Activated CD4-positive, CD25-positive, alpha-beta regulatory T cell treated with anti-CD3 and anti-CD28 coated beads, Interleukin-2, amount 50 U/mL, for 24 hours (primary cell): Measurements from ENCODE around the gene PLEKHB1.

Experiments
- ATAC-seq, 2 donors: fragments of 150-1000 bp; cut with Tn5 transposase; one replicate each; pipeline ENCODE4 v1.10.0; 2021; ENCODE audit warnings: mild to moderate bottlenecking in 1 of 2, moderate library complexity in 1 of 2

The PLEKHB1 gene, protein sequence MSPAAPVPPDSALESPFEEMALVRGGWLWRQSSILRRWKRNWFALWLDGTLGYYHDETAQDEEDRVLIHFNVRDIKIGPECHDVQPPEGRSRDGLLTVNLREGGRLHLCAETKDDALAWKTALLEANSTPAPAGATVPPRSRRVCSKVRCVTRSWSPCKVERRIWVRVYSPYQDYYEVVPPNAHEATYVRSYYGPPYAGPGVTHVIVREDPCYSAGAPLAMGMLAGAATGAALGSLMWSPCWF

GRCh38 chr11:73645972-73646631 lies at the start of gene PLEKHB1:
PLEKHB1 (plus strand) TSS chr11:73646581; CDS start chr11:73646609, 28 bp downstream.
- ATAC-seq: no peak

GRCh38 chr11:73597336-73597955 lies 48.9 kb upstream of the PLEKHB1 start:
- no peak for ATAC-seq

- peak; percentile 94 to 95 for ATAC-seq
Measured at GRCh38 chr11:73597956-73598718, 48.2 kb upstream of the PLEKHB1 start, which contains the start of gene FAM168A. FAM168A (minus strand) TSS chr11:73598112; CDS start chr11:73468474, 129,638 bp downstream.

DNA sequence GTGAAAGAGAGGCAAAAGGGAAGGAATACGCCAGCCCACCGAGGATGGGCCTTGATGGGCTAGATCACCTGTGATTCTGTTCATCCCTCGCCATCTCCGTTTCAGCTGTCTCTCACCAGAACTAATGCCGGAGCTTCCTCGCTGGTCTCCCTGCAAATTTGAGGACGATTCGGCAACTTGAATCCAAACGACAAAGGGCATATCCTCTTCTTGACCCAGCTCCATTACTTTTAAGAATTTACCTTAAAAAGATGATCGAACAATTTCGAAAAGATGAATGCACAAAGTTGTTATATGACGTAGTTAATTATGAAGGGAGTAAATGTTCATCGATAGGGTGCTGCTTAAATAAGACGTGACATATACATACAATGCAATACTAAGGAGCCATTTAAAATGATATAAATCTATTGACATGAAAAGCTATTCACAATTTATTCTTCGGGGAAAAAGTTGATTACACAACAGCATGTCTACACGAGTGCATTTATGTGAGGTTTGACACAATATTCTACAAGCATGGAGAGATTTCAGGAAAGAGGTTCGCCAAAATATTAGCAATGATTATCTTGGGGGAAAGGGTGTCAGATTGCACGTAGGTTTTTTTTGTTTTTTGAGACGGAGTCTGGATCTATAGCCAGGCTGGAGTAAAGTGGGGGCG lies 47.5 kb upstream of the PLEKHB1 start:
- ATAC-seq: no peak

DNA sequence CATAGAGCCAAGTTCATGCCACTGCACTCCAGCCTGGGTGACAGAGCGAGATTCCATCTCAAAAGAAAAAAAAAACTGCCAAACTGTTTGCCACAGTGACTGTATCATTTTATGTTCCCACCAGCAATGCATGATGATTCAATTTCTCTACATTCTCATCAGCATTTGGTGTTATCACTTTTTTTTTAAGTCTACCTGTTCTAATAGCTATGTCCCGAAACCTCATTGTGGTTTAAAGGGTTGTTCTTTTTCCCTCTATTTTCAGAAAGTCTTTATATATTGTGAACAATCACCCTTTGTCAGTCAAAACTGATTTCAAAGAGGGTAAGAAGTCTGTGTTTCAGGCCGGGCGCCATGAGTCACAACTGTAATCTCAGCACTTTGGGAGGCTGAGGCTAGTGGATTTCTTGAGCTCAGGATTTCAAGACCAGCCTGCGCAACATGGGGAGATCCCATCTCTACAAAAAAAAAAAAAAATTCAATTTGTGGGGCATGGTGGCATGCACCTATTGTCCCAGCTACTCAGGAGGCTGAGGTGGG lies 33.7 kb upstream of the PLEKHB1 start:
- no peak for ATAC-seq

DNA sequence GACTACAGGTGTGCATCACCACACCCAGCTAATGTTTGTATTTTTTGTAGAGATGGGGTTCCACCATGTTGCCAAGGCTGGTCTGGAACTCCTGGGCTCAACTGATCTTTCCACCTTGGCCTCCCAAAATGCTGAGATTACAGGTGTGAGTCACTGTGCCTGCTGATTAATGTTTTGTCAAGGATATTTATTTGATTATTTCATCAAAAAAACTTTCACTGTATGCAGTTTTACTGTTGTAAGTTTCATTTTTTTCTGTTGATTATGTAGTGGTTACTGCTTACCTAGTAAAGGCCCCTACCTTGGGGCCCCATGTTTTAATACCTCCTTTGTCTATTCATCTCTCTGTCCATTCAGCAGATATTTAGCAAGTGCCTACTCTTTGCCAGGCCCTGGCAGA lies 31.8 kb upstream of the PLEKHB1 start:
- no peak for ATAC-seq

GRCh38 chr11:73622926-73623593 lies 23.3 kb upstream of the PLEKHB1 start:
- no peak for ATAC-seq

DNA sequence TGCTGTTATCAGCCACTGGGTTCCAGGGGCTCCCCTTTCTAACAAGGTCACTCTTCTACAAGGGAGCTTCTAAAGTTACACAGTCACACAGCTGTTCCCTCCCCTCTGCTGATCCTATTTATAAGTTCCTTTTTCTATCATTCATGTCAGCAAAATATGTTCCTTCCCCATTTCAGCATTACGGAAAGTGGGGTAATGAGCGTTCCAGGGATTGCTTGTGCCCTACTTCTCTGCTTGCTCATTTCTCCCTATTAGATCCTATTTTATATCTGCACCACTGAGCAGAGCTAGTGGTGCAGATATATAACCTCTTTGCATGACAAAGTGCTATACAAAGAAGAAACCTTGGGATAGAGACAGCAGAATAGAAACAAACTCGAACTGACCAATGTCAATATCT lies 22.7 kb upstream of the PLEKHB1 start:
- no peak for ATAC-seq

- ATAC-seq: peak; percentile 53 to 60
Measured at GRCh38 chr11:73625696-73626318, 20.6 kb upstream of the PLEKHB1 start.

- no peak for ATAC-seq
Measured at GRCh38 chr11:73629907-73630306, 16.5 kb upstream of the PLEKHB1 start.

DNA sequence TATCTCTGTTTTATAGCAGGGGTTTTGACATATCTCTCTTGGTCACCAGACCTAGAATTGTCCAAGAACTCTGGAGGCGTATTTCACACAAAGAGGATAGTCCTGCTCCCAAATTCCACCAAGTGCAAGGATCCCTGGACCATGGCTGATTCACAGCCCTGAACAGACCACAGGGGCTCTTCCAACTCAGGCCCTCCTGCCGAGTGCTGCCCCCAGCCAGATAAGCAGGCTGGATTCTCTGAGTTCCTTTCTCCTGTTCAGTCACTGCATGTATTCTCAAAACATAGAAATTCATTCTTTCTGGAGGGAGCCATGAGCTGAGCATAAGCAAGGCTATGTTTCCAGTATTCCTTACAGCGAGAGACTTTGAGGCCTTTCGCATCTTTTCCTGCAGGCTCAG lies 13.4 kb upstream of the PLEKHB1 start:
- ATAC-seq: no peak

- no peak for ATAC-seq
Measured at GRCh38 chr11:73633999-73634398, 12.4 kb upstream of the PLEKHB1 start.

DNA sequence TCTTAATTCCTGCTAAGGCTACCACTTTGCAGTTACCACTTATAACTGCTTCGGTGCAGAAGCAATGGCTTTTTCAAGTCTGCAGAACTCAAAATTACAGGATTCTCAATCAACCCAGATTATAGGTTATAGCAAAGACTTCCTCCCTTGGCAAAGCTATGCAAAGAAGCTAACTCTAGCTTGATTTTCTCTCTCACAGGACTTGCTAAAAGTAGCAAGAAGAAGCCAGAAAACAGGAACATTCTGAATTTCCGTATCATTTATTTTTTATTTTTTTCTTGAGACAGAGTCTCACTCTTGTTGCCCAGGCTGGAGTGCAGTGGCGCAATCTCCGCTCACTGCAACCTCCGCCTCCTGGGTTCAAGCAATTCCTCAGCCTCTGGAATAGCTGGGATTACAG lies 10.7 kb upstream of the PLEKHB1 start:
- ATAC-seq: no peak

DNA sequence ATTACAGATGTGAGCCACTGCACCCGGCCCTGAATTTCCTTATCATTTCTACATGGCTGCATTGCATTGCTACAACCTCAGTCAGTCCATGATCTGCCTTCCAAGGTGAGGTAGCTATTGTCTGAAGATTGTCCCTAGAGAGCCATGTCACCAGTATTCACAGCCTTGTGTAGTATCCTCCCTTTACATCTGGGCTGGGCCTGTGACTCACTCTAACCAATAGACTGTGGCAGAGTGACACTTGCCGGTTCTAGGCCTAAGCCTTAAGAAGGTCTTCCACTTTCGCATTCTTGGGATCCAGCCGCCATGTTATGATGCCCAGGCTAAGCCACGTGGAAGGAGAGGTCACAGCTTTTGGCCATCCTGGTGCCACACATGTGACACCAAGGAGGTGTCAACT lies 10.1 kb upstream of the PLEKHB1 start:
- no peak for ATAC-seq

DNA sequence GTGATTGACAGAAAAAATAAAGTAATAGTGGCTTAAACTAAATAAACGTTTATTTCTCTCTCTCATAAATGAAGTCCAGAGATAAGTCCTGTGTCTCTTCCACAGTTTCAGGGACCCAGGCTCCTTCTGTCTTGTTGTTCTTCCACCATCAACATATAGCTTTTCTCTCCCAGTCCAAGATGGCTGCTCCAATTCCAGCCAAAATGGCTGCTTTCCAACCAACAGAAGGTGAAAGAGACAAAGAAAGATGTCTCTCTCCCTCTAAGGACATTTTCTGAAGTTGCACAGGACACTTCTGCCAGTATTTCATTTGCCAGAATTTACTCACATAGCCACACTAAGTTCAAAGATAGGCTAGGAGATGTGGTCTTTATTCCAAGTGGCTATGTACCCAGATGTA lies 9.4 kb upstream of the PLEKHB1 start:
- no peak for ATAC-seq

DNA sequence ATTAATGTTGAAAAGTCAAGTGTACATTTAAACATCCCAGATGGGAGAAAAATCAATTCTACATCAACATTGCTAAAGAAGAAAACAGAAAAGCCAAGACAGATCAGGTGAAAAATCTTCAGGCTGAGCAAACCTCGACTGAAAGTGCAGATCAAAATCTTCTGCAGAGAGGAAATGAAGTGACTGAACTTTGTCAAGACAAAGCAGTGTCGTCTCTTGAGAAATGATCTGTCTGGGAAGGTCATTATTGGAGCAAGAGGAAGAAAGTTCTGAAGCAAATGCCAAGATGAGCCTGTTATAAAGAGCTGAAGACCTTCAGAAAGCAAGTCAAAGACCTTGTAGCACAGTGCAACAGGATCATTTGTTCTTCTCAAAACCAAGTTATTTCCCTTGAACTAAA lies 5.8 kb upstream of the PLEKHB1 start:
- ATAC-seq: no peak

GRCh38 chr11:73641668-73642067 lies 4.7 kb upstream of the PLEKHB1 start:
- ATAC-seq: no peak

DNA sequence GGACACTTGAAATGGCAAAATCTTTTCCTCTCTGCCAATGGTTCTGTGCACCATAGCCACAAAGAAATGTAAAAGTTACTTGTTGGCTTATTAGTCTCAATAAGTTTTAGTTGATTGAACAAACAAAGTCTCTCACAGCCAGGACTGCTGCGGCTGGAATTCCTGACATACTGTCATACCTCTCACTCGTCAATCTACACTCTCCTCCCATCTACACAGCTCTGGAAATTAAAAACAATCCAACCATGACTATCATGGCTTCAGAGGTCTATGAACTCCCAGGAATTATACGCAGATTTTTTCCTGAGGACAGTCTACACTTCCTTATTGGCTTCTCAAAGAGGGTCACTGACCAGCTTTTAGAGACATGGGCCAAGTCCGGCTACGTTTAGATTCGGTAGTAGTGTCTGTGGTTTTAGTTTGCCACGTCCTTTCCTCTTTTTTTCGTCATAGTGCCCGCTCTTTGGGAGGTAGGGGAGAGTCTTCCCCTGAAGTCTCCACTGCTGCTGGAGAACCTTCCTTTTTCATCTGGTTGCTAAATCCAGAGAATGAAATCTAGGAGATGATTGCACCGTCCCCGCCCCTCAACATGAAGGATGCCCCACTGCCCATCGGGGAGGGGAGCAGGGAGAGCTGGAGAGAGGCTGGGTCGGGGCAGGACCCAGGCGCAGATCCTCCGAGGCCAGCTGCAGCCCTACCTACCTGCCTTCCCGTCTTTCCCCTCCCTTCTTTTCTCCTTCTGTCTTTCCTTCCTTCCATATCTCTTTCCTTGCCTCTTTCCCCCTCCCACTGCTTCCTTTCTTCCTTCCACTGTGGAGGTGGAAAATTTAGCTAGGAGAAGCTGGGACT lies 1.0 kb upstream of the PLEKHB1 start:
- ATAC-seq: no peak

DNA sequence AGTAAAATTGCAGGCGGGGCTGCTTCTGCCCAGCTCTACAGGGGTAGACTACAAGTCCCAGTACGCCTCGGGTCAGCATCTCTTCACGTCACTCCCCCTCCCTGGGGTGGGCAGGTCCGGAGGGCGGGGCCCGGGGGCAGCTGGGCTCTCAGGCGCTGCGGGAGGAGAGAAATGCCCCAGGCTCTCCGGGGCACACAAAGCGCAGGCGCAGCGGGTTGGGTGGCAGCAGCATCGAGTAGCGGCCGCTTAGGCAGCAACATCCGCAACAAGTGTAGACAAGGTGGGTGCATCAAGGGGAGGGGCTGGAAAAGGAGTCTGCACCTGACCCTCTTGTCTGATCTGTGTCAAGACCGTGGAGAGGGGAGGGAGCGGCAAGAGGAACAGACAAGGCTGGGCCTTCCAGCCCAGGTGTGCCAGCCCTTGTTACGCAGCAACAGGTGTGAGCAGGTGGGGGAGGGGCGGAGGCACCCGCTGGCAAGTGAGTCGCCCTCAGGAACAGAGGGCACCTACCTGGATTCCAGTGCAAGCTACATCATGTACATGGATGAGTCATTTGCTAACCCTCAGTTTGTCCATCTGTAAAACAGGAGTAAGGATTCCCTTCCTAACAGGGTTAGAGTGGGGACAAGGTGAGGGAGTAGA lies 1.2 kb downstream of the PLEKHB1 start:
- ATAC-seq: peak; percentile 99 to 100

DNA sequence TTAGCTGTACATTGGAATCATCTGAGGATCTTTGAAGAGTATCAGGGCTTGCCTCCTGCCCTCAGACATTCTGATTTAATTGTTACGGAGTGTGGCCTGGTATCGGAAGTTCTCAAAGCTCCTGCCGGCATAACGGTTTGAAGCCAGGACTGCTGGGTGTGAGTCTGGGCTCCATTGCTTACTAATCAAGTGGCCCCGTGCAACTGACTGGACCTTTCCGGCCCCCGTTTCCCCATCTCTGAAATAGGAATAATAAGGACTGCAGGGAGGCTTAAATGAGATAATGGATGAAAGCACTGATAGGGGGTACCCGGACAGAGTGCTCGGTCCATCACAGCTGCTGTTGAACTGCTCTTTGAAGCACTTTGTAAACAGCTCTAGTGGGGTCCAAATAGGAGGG lies 1.7 kb downstream of the PLEKHB1 start:
- ATAC-seq: no peak
